A673 (cell line): ENCODE data around the gene ERMN.
"Not testable (repeated sequence)": the region's sequence is repeated elsewhere in the genome, so short reads cannot be mapped to it uniquely, and the experiment has no call there.

Source experiments
- EZH2 ChIP-seq: fragments of 200-600 bp; sonication (generic); IDR thresholded peaks from 2 replicates; pipeline ENCODE4 v1.6.1; 2017; ENCODE audit warnings: borderline replicate concordance, low read depth, mild to moderate bottlenecking, mixed read lengths, antibody characterized with exemption, low read length; ENCODE audit not compliant: poor library complexity, severe bottlenecking
- TF ChIP-seq, protein P1 (sequence below): fragments of 300-800, 200-600 bp; sonication (generic); conservative IDR thresholded peaks from 2 replicates; pipeline ENCODE4 v1.5.1; 2017; ENCODE audit warnings: low read depth, mild to moderate bottlenecking, antibody characterized with exemption, low read length, moderate library complexity, mixed read lengths

DNA sequence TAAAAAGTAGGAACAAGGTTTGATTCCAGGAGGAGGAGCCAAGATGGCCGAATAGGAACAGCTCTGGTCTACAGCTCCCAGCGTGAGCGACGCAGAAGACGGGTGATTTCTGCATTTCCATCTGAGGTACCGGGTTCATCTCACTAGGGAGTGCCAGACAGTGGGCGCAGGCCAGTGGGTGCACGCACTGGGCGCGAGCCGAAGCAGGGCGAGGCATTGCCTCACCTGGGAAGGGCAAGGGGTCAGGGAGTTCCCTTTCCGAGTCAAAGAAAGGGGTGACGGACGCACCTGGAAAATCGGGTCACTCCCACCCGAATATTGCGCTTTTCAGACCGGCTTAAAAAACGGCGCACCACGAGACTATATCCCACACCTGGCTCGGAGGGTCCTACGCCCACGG, 42.9 kb upstream of the ERMN start:
- TF ChIP-seq, protein P1, sequence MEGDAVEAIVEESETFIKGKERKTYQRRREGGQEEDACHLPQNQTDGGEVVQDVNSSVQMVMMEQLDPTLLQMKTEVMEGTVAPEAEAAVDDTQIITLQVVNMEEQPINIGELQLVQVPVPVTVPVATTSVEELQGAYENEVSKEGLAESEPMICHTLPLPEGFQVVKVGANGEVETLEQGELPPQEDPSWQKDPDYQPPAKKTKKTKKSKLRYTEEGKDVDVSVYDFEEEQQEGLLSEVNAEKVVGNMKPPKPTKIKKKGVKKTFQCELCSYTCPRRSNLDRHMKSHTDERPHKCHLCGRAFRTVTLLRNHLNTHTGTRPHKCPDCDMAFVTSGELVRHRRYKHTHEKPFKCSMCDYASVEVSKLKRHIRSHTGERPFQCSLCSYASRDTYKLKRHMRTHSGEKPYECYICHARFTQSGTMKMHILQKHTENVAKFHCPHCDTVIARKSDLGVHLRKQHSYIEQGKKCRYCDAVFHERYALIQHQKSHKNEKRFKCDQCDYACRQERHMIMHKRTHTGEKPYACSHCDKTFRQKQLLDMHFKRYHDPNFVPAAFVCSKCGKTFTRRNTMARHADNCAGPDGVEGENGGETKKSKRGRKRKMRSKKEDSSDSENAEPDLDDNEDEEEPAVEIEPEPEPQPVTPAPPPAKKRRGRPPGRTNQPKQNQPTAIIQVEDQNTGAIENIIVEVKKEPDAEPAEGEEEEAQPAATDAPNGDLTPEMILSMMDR = not testable (repeated sequence)
- not testable (repeated sequence) for TF ChIP-seq EZH2
